Body of pancreas (tissue), 4 donors: ENCODE data around the gene IKZF3. TPM values are rescaled to one million over a fixed set of nuclear protein-coding genes. Genes with fewer than 3 reads are reported as not detected.

ENCODE experiments used
- ATAC-seq: fragments of 150-250 bp; one replicate; pipeline ENCODE4 v1.9.1; 2016
- DNase-seq, 4 donors: peaks; one replicate each; pipeline ENCODE4 v3.0.0-alpha.2; 2019
- H3K27ac ChIP-seq, 4 donors: fragments of 200-600 bp; sonication (generic); 1 replicate in 3 of 4; 2 replicates in 1 of 4; pipeline versions ENCODE4 v1.5.1 to v1.6.1; 2016 to 2019; ENCODE audit warnings: mild to moderate bottlenecking in 1 of 4, mixed read lengths in 1 of 4, moderate library complexity in 1 of 4
- H3K27me3 ChIP-seq, 2 donors: fragments of 200-600 bp; sonication (generic); one replicate each; pipeline ENCODE4 v1.6.0; 2016; ENCODE audit warnings: mild to moderate bottlenecking in 1 of 2
- H3K36me3 ChIP-seq, 2 donors: fragments of 200-600 bp; sonication (generic); replicated peaks in 1 of 2; 2 replicates each; pipeline ENCODE4 v1.5.1; 2016; ENCODE audit warnings: low read depth in 2 of 2; ENCODE audit not compliant: insufficient read depth in 1 of 2
- H3K4me1 ChIP-seq: fragments of 200-600 bp; sonication (generic); one replicate; pipeline ENCODE4 v1.6.0; 2016
- H3K4me3 ChIP-seq, 2 donors: fragments of 200-600 bp; sonication (generic); 1 replicate in 1 of 2; 2 replicates in 1 of 2; pipeline ENCODE4 v1.5.1; 2016 to 2019
- H3K9me3 ChIP-seq, 3 donors: fragments of 200-600 bp; sonication (generic); 1 replicate in 2 of 3; 2 replicates in 1 of 3; pipeline ENCODE4 v1.5.1; 2016
- CTCF ChIP-seq, 7 experiments: fragments of 450-650 bp in 4 of 7; fragments of 200-600 bp in 3 of 7; sonication (generic) in 3 of 7; IDR thresholded peaks; one replicate each; pipeline ENCODE4 v1.5.1; 2016 to 2019; ENCODE audit warnings: antibody characterized with exemption in 7 of 7
- POLR2A ChIP-seq, 3 donors: fragments of 450-650 bp; IDR thresholded peaks; one replicate each; pipeline ENCODE4 v1.6.1; 2016; ENCODE audit warnings: antibody characterized with exemption in 3 of 3, mild to moderate bottlenecking in 2 of 3
- WGBS, 2 donors: methylation state at CpG; one replicate each; pipeline ENCODE4 v1.1.5; 2017; 5-methylcytosine and 5-hydroxymethylcytosine counted together
- intact Hi-C: fragments of 100-400 bp; cut with DNase I; formaldehyde crosslinking; loops from one replicate; pipeline ENCODE4 v1.15.1; 2023
- total RNA-seq, 2 donors: library from RNA; depleted of rRNA; stranded (reverse); fragments of >200 nt; gene quantifications; one replicate each; pipeline ENCODE4 v1.1.0, GENCODE V29; 2016

IKZF3 gene
- total RNA-seq, 2 donors from 2014 or later = 0.78 to 0.99 TPM

GRCh38 chr17:39717660-39718059, 146.5 kb downstream of the IKZF3 start:
- H3K4me3 ChIP-seq = no peak overlapping the region
- ATAC-seq (no peak), DNase-seq (no peak)
- no peak overlapping the region for H3K27ac ChIP-seq
- H3K36me3 ChIP-seq = peaks cover 0 to 5% of the 10 kb centered on the region in 2 donors
- TF ChIP-seq POLR2A (IDR thresholded peaks at IDR 0.05) = no peak
- no peak for TF ChIP-seq CTCF (IDR thresholded peaks at IDR 0.05)
- WGBS, 2 donors = 76 to 88% methylated on average over 6 of the region's 6 CpGs
- H3K9me3 ChIP-seq = no peaks in the 10 kb centered on the region
- intact Hi-C loops = no loop called here
- H3K27me3 ChIP-seq = no peaks in the 10 kb centered on the region
- H3K4me1 ChIP-seq = peaks cover 15% of the 10 kb centered on the region

GRCh38 chr17:39716879-39717536, 147.1 kb downstream of the IKZF3 start:
- peak in 2 of 4 donors; percentile 35 to 45 for DNase-seq

GRCh38 chr17:39716073-39716818, 147.9 kb downstream of the IKZF3 start:
- peak overlapping the region in 3 of 4 donors; percentile 31 to 41 (median 39) for H3K27ac ChIP-seq
- no peak for TF ChIP-seq POLR2A (IDR thresholded peaks at IDR 0.05)
- no peak for TF ChIP-seq CTCF (IDR thresholded peaks at IDR 0.05)
- intact Hi-C loops = no loop called here
- ATAC-seq (peak; percentile 28), DNase-seq (no peak)
- H3K36me3 ChIP-seq = peaks cover 0 to 11% of the 10 kb centered on the region in 2 donors
- WGBS, 2 donors = 72 to 78% methylated on average over 9 to 13 of the region's 15 CpGs
- H3K27me3 ChIP-seq = no peaks in the 10 kb centered on the region
- no peak overlapping the region for H3K4me3 ChIP-seq
- no peaks in the 10 kb centered on the region for H3K9me3 ChIP-seq
- peaks cover 15% of the 10 kb centered on the region for H3K4me1 ChIP-seq

More at GRCh38 chr17:39716879-39717536, 147.1 kb downstream of the IKZF3 start:
- Histone ChIP-seq H3K9me3 (no peaks in the 10 kb centered on the region), H3K27ac (peak overlapping the region in 3 of 4 donors; percentile 31 to 41 (median 39)), H3K4me1 (peaks cover 15% of the 10 kb centered on the region), H3K36me3 (peaks cover 0 to 8% of the 10 kb centered on the region in 2 donors), H3K27me3 (no peaks in the 10 kb centered on the region), H3K4me3 (no peak overlapping the region)
- TF ChIP-seq POLR2A (IDR thresholded peaks at IDR 0.05) (no peak), CTCF (IDR thresholded peaks at IDR 0.05) (no peak)
- 74 to 82% methylated on average over 11 of the region's 11 CpGs for WGBS, 2 donors
- peak; percentile 56 for ATAC-seq
- intact Hi-C loops = no loop called here

GRCh38 chr17:39715375-39716072, 148.6 kb downstream of the IKZF3 start:
- 88 to 92% methylated on average over 11 to 18 of the region's 18 CpGs for WGBS, 2 donors
- Histone ChIP-seq H3K4me3 (no peak overlapping the region), H3K9me3 (no peaks in the 10 kb centered on the region), H3K27ac (peak overlapping the region in 2 of 4 donors; percentile 31 to 39), H3K27me3 (no peaks in the 10 kb centered on the region), H3K4me1 (peaks cover 15% of the 10 kb centered on the region), H3K36me3 (peaks cover 0 to 11% of the 10 kb centered on the region in 2 donors)
- intact Hi-C loops = no loop called here
- DNase-seq (no peak), ATAC-seq (no peak)
- TF ChIP-seq CTCF (IDR thresholded peaks at IDR 0.05) = no peak
- no peak for TF ChIP-seq POLR2A (IDR thresholded peaks at IDR 0.05)
